ENCODE measurements around the gene TMEM272.

GRCh38 chr13:51780099-51780498, 64.9 kb downstream of the TMEM272 start:
- TF ChIP-seq EZH2 (IDR thresholded peaks at IDR 0.05; ENCODE audit: low read length, unreplicated experiment) (no peak), CTCF (conservative IDR thresholded peaks at IDR 0.05; ENCODE audit: low read depth, low read length) (no peak), EZH2phosphoT487 (IDR thresholded peaks at IDR 0.05; ENCODE audit: borderline replicate concordance, low read length) (no peak)

All from PC-3 (cell line).